ACHN (cell line): ENCODE results near the gene CCL5.

Source experiments
- DNase-seq: peaks from one replicate; pipeline ENCODE4 v3.0.0-alpha.2; 2015
- in situ Hi-C: cut with HindIII; loops from 2 replicates; pipeline ENCODE4 v1.10.0; 2017; ENCODE audit warnings: low sequenced_read_pairs, low pct_ligation_motif_present, low pct_unique_long_range_greater_than_20kb

The CCL5 gene

DNA sequence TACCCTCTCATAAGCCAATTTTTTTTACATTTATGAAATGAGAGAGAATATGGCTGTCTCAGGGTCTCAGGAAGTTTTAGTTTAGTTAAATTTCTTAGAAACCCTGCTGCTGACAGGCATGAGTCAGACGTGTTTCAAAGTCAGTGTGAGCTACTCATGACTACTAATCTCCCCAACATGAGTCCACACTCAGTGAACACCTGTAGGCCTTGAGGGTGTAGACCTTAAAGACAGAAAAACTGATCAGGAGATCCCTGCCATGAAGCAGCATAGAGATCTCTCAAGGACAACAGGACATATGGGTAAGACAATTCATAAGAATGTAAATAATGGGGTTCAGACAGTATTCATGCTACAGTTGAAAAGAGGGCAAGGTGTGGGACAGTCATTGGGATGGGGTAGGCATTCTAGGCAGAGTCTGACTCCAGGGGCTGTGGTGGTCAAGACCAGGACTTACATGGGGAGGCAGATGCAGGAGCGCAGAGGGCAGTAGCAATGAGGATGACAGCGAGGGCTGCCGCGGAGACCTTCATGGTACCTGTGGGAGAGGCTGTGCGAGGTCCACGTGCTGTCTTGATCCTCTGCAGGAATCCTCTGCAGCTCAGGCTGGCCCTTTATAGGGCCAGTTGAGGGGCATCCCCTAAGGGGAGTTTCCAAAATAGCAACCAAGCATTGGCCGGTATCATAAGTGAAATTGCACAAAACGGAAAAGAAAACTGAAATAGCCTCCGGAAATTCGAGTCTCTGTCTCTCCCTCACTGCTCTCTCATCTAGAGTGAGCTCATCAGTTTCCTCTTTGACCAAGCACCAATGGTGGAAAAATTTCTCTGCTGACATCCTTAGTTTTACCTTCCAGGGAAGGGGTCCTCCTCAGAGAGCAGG lies at the start of gene CCL5:
TSS of gene CCL5 (minus strand) at position 588 of the 882 bp plus-strand sequence.
- in situ Hi-C loops = no loop called here
- DNase-seq = no peak

- in situ Hi-C loops = no loop called here
- DNase-seq = no peak
These were observed 47.6 kb upstream of the CCL5 start for GRCh38 chr17:35927714-35928113.

GRCh38 chr17:35923609-35924114 lies 43.5 kb upstream of the CCL5 start:
- in situ Hi-C loops = no loop called here
- DNase-seq = no peak

GRCh38 chr17:35920229-35920628 lies 40.1 kb upstream of the CCL5 start:
- no peak for DNase-seq
- in situ Hi-C loops = no loop called here

DNA sequence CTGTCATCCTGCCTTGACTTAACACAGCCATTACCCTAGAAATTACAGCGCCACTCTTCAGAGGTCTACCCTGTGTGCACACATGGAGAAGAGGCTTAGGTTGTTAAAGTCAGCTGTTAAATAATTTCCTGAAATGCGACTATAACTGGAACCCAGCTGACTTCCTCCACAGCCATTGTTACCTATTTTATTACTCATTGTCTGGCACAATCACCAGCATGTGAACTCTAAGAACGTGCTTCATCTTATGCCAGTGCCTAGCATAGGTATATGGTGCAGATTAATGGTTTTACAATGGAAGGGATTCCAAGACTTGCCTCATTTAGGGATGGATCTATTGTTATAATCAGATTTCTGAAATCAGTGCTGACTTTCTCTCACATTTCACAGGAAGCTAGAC lies 38.5 kb upstream of the CCL5 start:
- in situ Hi-C loops = no loop called here
- no peak for DNase-seq

DNA sequence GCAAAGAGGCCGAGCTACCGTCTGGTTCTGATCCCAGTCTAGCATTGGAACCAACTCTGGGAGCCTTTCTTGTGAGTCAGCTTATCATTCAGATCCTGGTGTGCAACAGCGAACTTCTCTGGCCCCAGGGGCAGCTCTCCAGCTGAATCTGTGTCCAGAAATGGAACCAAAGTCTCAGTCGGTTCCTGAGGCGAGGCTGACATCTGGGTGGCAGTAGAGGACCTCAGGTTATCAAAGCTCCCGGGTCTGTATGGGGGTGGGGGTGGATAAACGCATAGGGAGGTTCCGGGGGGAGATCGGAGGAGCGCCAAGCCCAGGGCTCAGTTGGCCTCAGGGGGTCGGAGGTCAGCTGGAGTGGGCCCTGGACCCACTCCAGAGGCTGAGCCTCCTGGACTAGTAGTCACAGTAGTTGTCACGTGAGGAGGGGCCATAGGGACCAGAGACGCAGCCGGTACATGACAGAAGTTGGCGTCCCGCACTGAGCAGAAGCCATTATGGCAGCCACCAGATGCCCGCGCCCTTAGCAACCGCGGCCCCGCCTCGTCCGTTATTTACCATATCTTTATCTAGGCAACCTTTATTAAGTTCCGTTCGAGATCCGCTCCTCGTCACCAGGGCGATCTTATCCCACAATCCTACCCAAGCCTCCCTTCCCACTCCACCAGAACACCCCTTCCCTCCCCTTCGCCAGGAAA lies 37.5 kb upstream of the CCL5 start:
- DNase-seq = no peak
- in situ Hi-C loops = no loop called here

GRCh38 chr17:35915153-35915964 lies 35.2 kb upstream of the CCL5 start:
- in situ Hi-C loops = no loop called here
- no peak for DNase-seq

DNA sequence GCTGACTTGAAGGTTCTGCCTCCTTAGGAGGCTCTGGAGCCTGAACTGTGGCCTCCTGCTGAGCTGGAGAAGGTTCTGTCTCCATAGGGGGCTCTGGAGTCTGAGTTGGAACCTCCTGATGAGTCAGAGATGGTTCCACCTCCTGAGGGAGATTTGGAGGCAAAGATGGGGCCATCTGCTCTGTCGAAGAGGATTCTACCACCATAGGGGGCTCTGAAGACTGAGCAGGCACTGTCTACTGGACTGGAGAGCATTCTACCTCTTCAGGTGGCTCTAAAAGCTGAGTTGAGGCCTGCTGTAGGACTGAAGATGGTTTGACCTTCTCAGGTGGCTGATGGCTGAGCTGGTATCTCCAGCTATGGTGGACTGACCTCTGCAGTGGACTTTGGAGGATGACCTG lies 34.2 kb upstream of the CCL5 start:
- no peak for DNase-seq
- in situ Hi-C loops = no loop called here

GRCh38 chr17:35913609-35914008 lies 33.4 kb upstream of the CCL5 start:
- DNase-seq = no peak
- in situ Hi-C loops = no loop called here

DNA sequence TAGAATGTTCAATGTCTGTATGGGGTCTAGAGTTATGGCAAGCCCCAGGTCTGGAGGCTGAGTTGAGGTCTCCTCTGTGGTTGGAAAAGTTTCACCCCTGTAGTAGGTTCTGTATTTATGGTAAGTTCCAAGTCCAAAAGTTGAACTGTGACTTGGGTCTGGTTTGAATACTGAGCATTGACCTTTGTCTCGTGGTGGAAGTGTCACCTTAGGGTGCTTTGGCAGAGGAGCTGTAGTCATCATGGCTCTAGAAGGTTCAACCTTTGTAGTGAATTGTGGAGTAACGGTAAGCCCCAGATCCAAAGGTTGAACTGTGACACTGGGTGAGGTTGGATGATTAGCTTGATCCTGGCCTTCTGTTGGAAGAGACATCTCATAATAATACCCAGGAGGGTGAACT lies 32.8 kb upstream of the CCL5 start:
- in situ Hi-C loops = no loop called here
- DNase-seq = no peak

DNA sequence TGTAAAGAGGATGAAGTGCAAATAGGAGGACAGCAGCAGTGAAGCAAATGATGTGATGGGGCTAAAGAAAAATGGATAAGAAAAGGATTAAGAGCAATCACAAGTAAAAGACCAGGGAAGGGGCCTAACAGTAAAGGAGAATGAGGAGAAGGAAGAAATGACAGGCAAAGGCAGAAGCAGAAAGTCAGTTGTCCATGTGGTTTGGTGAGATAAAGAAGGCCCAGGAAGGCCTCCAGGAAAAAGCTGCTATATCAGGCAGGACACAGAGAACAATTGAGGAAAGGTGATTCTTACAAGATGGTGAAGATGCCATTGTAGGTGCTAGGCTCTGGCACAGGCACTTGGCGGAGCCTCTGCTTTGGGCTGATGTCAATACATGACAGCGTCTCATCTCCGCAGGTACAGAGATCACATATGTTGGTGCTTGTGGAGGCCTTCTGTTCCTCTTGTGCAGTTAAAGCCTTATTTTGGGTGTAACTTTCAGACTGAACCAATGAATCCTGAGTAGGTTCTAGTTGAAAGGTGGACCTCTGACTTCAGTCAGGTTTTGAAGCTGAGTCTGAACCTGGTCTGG lies 32.3 kb upstream of the CCL5 start:
- no peak for DNase-seq
- in situ Hi-C loops = no loop called here

DNA sequence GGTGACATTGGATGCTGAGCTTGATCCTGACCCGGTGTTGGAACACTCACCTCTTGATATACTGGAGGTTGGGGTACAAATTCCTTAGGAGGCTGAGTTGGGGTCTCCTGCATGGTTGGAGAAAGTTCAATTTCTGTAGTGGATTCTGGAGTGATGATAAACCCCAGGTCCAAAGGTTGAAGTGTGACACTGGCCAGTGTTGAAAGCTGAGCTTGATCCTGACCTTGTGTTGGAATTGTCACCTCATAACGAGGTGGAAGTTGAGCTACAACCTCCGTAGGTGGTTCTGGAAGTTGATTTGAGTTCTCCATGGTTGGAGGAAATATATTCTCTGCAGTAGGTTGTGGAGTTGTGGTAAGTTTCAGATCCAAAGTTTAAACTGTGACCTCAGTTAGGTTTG lies 29.2 kb upstream of the CCL5 start:
- DNase-seq = no peak
- in situ Hi-C loops = no loop called here

GRCh38 chr17:35907691-35908090 lies 27.5 kb upstream of the CCL5 start:
- no peak for DNase-seq
- in situ Hi-C loops = no loop called here

DNA sequence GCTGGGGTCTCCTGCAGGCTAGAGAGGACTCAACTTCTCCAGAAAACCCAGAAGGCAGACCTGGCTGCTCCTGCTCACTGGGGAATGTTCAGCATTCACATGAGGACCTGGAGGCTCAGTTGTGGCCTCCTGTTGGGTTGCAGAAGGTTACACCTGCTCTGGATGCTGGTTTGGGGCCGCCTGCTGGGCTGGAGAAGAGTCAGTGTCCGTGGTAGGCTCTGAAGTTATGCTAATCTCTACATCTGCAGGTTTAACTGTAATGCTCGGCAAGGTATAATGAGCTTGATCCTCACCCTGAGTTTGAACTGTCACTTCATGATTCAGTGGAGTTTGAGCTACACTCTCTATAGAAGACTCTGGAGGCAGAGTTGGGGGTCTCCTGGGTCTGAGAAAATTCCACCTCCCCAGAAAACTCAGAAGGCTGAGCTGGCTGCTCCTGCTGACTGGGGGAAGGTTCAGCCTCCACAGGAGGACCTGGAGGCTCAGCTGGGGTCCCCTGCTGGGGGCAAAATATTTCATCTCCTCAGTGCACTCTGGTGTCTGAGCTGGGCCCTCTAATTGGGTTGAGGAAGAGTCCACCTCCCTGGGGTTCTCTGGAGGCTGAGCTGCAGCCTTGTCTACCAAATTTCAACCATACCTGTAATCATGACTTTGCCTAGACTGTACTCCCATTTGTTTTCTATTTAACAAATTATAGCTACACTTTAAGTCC lies 26.9 kb upstream of the CCL5 start:
- in situ Hi-C loops = no loop called here
- DNase-seq = no peak

- in situ Hi-C loops = no loop called here
- DNase-seq = peak; percentile 37
These were observed 26.2 kb upstream of the CCL5 start for GRCh38 chr17:35906191-35906925.

DNA sequence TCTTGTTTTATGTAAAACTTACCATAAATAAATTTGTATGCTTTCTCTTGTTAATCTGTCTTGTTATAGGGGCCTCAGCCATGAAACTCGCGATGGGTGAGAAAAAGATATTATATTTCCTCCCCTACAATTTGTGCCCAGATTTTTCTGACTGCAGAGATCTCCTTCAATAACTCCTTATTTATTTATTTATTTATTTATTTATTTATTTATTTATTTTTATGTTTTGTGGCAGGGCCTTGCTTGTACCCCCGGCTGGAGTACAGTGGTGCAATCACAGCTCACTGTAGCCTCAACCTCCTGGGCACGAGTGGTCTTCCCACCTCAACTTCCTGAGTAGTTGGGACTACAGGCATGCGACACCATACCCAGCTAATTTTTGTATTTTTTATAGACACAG lies 23.3 kb upstream of the CCL5 start:
- no peak for DNase-seq
- in situ Hi-C loops = no loop called here

DNA sequence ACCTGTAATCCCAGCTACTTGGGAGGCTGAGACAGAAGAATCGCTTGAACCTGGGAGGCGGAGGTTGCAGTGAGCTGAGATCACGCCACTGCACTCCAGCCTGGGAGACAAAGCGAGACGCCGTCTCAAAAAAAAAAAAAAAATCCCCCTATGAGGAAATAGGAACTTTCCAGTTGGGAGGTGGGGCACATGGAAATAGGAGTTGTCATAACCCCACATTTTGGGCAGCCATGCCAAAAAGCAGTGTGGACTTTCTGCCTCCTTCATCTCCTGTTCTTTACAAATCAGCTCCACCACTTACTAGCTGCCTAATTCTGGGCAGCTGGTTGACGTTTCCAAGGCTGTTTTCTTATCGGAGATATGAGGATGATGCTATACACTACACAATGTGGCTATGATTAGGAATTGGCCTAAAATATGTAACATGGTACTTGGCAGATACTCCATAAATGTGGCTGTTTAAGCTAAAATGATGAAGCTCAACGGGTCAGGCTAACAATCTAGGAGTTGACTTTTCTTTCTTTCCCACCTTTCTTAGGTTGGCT lies 21.5 kb upstream of the CCL5 start:
- in situ Hi-C loops = no loop called here
- no peak for DNase-seq
